HEK293 (cell line): ENCODE results near the gene ZNF329.

ENCODE experiments used
- CTCF ChIA-PET: fragments of 350-600 bp; formaldehyde crosslinking; extraction: SDS; loops from one replicate; lab custom pipeline; 2021; ENCODE audit warnings: antibody characterized with exemption; lab: Yijun Ruan, JAX
- POLR2A ChIA-PET: fragments of 300-600 bp; formaldehyde crosslinking; extraction: SDS; loops from one replicate; lab custom pipeline; 2020; ENCODE audit warnings: antibody characterized with exemption, inconsistent platforms; lab: Yijun Ruan, JAX
- H3K27ac ChIP-seq: fragments of 200-500 bp; sonication (Bioruptor generic); 2 replicates; pipeline ENCODE4 v1.5.1; 2014; ENCODE audit warnings: low read depth, low read length, control low read depth, inconsistent platforms; ENCODE audit errors: extremely low read depth
- H3K36me3 ChIP-seq, 2 experiments: fragments of 200-500 bp in 1 of 2; sonication (Bioruptor generic) in 1 of 2; 1 replicate in 1 of 2; 2 replicates in 1 of 2; pipeline ENCODE4 v1.5.1; 2014 to 2017; ENCODE audit warnings: inconsistent platforms in 2 of 2, low read length in 2 of 2; ENCODE audit not compliant: control insufficient read depth in 2 of 2, insufficient read depth in 1 of 2
- H3K4me1 ChIP-seq: fragments of 200-500 bp; sonication (Bioruptor generic); 2 replicates; pipeline ENCODE4 v1.5.1; 2014; ENCODE audit warnings: mild to moderate bottlenecking, low read length, inconsistent platforms; ENCODE audit not compliant: control insufficient read depth, insufficient read depth
- H3K4me3 ChIP-seq: 2 replicates; pipeline ENCODE4 v1.5.1; 2011; ENCODE audit warnings: low read depth, mild to moderate bottlenecking, control low read depth, low read length, moderate library complexity
- H3K9me3 ChIP-seq: fragments of 200-500 bp; sonication (Bioruptor generic); 2 replicates; pipeline ENCODE4 v1.5.1; 2014; ENCODE audit warnings: low read depth, low read length, inconsistent platforms; ENCODE audit not compliant: control insufficient read depth, insufficient read depth
- BCL11B ChIP-seq: fragments of 450-650 bp; formaldehyde crosslinking; IDR thresholded peaks from 2 replicates; pipeline ENCODE4 v1.5.1; 2016; ENCODE audit warnings: low read depth, missing biosample characterization, missing genetic modification characterization
- GLIS1 ChIP-seq: fragments of 450-650 bp; formaldehyde crosslinking; IDR thresholded peaks from 2 replicates; pipeline ENCODE4 v1.5.1; 2016; ENCODE audit warnings: missing biosample characterization, missing genetic modification characterization
- GLIS2 ChIP-seq: fragments of 450-650 bp; formaldehyde crosslinking; IDR thresholded peaks from 2 replicates; pipeline ENCODE4 v1.5.1; 2016; ENCODE audit warnings: missing biosample characterization, missing genetic modification characterization
- KLF16 ChIP-seq: fragments of 450-650 bp; formaldehyde crosslinking; IDR thresholded peaks from 2 replicates; pipeline ENCODE4 v1.5.1; 2017; ENCODE audit warnings: missing biosample characterization, missing genetic modification characterization
- KLF9 ChIP-seq: fragments of 450-650 bp; formaldehyde crosslinking; IDR thresholded peaks from 2 replicates; pipeline ENCODE4 v1.5.1; 2016; ENCODE audit warnings: missing biosample characterization, missing genetic modification characterization, low read depth
- OVOL3 ChIP-seq: fragments of 450-650 bp; formaldehyde crosslinking; IDR thresholded peaks from 2 replicates; pipeline ENCODE4 v1.5.1; 2016; ENCODE audit warnings: missing biosample characterization, missing genetic modification characterization
- PRDM1 ChIP-seq: fragments of 450-650 bp; formaldehyde crosslinking; IDR thresholded peaks from 2 replicates; pipeline ENCODE4; 2016; ENCODE audit warnings: missing biosample characterization, missing genetic modification characterization
- ZBTB48 ChIP-seq: fragments of 450-650 bp; formaldehyde crosslinking; IDR thresholded peaks from 2 replicates; pipeline ENCODE4 v1.5.1; 2016; ENCODE audit warnings: missing biosample characterization, missing genetic modification characterization
- ZEB2 ChIP-seq: fragments of 450-650 bp; formaldehyde crosslinking; IDR thresholded peaks from 2 replicates; pipeline ENCODE4 v1.5.1; 2016; ENCODE audit warnings: missing biosample characterization, missing genetic modification characterization
- ZFP37 ChIP-seq: fragments of 450-650 bp; formaldehyde crosslinking; IDR thresholded peaks from 2 replicates; pipeline ENCODE4 v1.5.1; 2016; ENCODE audit warnings: missing biosample characterization, missing genetic modification characterization
- ZNF138 ChIP-seq: fragments of 450-650 bp; formaldehyde crosslinking; IDR thresholded peaks from 2 replicates; pipeline ENCODE4 v1.5.1; 2016; ENCODE audit warnings: missing biosample characterization, missing genetic modification characterization, borderline replicate concordance
- ZNF155 ChIP-seq: fragments of 450-650 bp; formaldehyde crosslinking; IDR thresholded peaks from 2 replicates; pipeline ENCODE4 v1.5.1; 2016; ENCODE audit warnings: missing biosample characterization, missing genetic modification characterization
- ZNF221 ChIP-seq: fragments of 450-650 bp; formaldehyde crosslinking; IDR thresholded peaks from 2 replicates; pipeline ENCODE4 v1.5.1; 2017; ENCODE audit warnings: missing biosample characterization, missing genetic modification characterization, borderline replicate concordance
- ZNF404 ChIP-seq: fragments of 450-650 bp; formaldehyde crosslinking; IDR thresholded peaks from 2 replicates; pipeline ENCODE4 v1.5.1; 2017; ENCODE audit warnings: missing biosample characterization, missing genetic modification characterization
- ZNF501 ChIP-seq: fragments of 450-650 bp; formaldehyde crosslinking; IDR thresholded peaks from 2 replicates; pipeline ENCODE4 v1.5.1; 2016; ENCODE audit warnings: missing biosample characterization, missing genetic modification characterization
- ZNF510 ChIP-seq: fragments of 450-650 bp; formaldehyde crosslinking; IDR thresholded peaks from 2 replicates; pipeline ENCODE4 v1.5.1; 2018; ENCODE audit warnings: mild to moderate bottlenecking, missing genetic modification characterization, missing biosample characterization; ENCODE audit not compliant: insufficient replicate concordance
- ZNF571 ChIP-seq: fragments of 450-650 bp; formaldehyde crosslinking; IDR thresholded peaks from 2 replicates; pipeline ENCODE4 v1.5.0; 2017; ENCODE audit warnings: missing biosample characterization, missing genetic modification characterization
- ZNF600 ChIP-seq: fragments of 450-650 bp; formaldehyde crosslinking; IDR thresholded peaks from 2 replicates; pipeline ENCODE4 v1.5.1; 2016; ENCODE audit warnings: missing biosample characterization, missing genetic modification characterization
- ZNF610 ChIP-seq: fragments of 450-650 bp; formaldehyde crosslinking; IDR thresholded peaks from 2 replicates; pipeline ENCODE4 v1.5.1; 2016; ENCODE audit warnings: missing biosample characterization, missing genetic modification characterization, borderline replicate concordance
- ZNF707 ChIP-seq: fragments of 450-650 bp; formaldehyde crosslinking; IDR thresholded peaks from 2 replicates; pipeline ENCODE4 v1.5.1; 2016; ENCODE audit warnings: missing biosample characterization, missing genetic modification characterization
- ZNF76 ChIP-seq: fragments of 450-650 bp; formaldehyde crosslinking; IDR thresholded peaks from 2 replicates; pipeline ENCODE4; 2016; ENCODE audit warnings: low read depth, missing biosample characterization, missing genetic modification characterization, borderline replicate concordance
- ZNF792 ChIP-seq: fragments of 450-650 bp; formaldehyde crosslinking; IDR thresholded peaks from 2 replicates; pipeline ENCODE4 v1.5.1; 2016; ENCODE audit warnings: missing biosample characterization, missing genetic modification characterization
- ZNF830 ChIP-seq: fragments of 450-650 bp; IDR thresholded peaks from 2 replicates; pipeline ENCODE4 v1.5.0; 2018; ENCODE audit warnings: missing biosample characterization, missing genetic modification characterization, low read depth, mild to moderate bottlenecking, moderate library complexity
- ZNF837 ChIP-seq: fragments of 450-650 bp; formaldehyde crosslinking; IDR thresholded peaks from 2 replicates; pipeline ENCODE4 v1.5.1; 2016; ENCODE audit warnings: missing biosample characterization, missing genetic modification characterization
- ZNF843 ChIP-seq: fragments of 450-650 bp; formaldehyde crosslinking; IDR thresholded peaks from 2 replicates; pipeline ENCODE4 v1.5.1; 2016; ENCODE audit warnings: missing biosample characterization, missing genetic modification characterization
- TF ChIP-seq, protein P1 (sequence below): fragments of 450-650 bp; formaldehyde crosslinking; IDR thresholded peaks from 2 replicates; pipeline ENCODE4 v1.5.1; 2016; ENCODE audit warnings: missing biosample characterization, missing genetic modification characterization
- TF ChIP-seq, protein P2 (sequence below): fragments of 450-650 bp; formaldehyde crosslinking; IDR thresholded peaks from 2 replicates; pipeline ENCODE4 v1.5.1; 2016; ENCODE audit warnings: missing biosample characterization, missing genetic modification characterization
- TF ChIP-seq, protein P3 (sequence below): sonication (generic); formaldehyde crosslinking; IDR thresholded peaks from 2 replicates; pipeline ENCODE4 v1.8.1; 2022; ENCODE audit warnings: mild to moderate bottlenecking, moderate library complexity, missing genetic modification reagents
- TF ChIP-seq, protein P4 (sequence below): fragments of 450-650 bp; IDR thresholded peaks from 2 replicates; pipeline ENCODE4 v1.5.1; 2018; ENCODE audit warnings: missing biosample characterization, mild to moderate bottlenecking, missing genetic modification characterization

The ZNF329 gene

DNA sequence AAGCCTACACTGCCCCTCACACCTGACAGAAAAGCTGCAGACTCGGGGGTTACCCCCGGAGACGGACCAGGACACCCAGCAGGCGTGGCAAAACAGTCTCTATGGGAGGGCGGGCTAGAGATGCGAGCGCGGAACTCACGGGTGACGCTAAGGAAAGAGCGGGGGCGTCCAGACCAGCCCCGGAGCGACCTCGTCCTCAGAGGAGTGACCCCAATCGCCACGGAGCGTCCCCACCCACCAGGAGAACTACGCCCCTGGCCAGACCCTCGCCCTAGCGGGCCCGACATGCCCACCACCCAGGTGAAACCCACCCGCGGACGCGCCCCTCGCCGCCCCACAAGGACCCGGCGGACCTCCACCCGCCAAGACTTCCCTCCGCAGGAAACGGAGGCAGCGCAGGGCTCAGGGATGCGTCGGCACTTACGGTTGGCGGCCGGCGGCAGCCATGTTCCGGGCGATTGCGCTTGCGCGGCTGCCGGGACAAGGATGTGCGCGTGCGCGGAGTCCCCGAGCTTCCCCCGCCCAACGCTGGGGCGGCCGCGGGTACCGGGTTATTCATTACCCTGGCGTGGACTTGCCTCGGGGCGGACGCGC, at the start of gene ZNF329:
Gene ZNF329 (minus strand): TSS at position 462 of the 594 bp plus-strand sequence. CDS start 21,286 bp downstream, outside the sequence.
- H3K9me3 ChIP-seq, result no peaks in the 10 kb centered on the region; the same call in 1 of the 2 replicates
- H3K4me3 ChIP-seq, result peak within 1 kb of the TSS; percentile 100
- H3K4me1 ChIP-seq, result no peaks in the 10 kb centered on the region
- ChIA-PET POLR2A (interaction anchor here (0.5 to 1.3 kb wide), 6 partner anchors 33 to 788 kb away, joined by 3 to 7 read pairs (median 3); partner anchors contain the start of gene ZNF544), CTCF (interaction anchor here (0.6 to 1.3 kb wide), 7 partner anchors 10 to 736 kb away, joined by 3 to 5 read pairs (median 3); no protein-coding TSS in a partner anchor)
- H3K27ac ChIP-seq, result peak within 1 kb of the TSS; percentile 57; the same call in 1 of the 2 replicates
- no peaks in the 10 kb centered on the region for H3K36me3 ChIP-seq
- TF ChIP-seq PRDM1 (tag by site-specific recombination), result no peak
- TF ChIP-seq ZNF138 (tag by site-specific recombination), result 0 out of 2 replicates have a peak, but pooled peaks have one; percentile 9
- TF ChIP-seq ZNF610 (tag by site-specific recombination), result no peak
- TF ChIP-seq KLF9 (tag by site-specific recombination), result peak; percentile 72
- no peak for TF ChIP-seq ZNF843
- TF ChIP-seq, protein P1, sequence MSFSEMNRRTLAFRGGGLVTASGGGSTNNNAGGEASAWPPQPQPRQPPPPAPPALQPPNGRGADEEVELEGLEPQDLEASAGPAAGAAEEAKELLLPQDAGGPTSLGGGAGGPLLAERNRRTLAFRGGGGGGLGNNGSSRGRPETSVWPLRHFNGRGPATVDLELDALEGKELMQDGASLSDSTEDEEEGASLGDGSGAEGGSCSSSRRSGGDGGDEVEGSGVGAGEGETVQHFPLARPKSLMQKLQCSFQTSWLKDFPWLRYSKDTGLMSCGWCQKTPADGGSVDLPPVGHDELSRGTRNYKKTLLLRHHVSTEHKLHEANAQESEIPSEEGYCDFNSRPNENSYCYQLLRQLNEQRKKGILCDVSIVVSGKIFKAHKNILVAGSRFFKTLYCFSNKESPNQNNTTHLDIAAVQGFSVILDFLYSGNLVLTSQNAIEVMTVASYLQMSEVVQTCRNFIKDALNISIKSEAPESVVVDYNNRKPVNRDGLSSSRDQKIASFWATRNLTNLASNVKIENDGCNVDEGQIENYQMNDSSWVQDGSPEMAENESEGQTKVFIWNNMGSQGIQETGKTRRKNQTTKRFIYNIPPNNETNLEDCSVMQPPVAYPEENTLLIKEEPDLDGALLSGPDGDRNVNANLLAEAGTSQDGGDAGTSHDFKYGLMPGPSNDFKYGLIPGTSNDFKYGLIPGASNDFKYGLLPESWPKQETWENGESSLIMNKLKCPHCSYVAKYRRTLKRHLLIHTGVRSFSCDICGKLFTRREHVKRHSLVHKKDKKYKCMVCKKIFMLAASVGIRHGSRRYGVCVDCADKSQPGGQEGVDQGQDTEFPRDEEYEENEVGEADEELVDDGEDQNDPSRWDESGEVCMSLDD (tag by site-specific recombination), result peak; percentile 80
- TF ChIP-seq ZFP37 (tag by site-specific recombination), result peak; percentile 79
- TF ChIP-seq ZBTB48 (tag by site-specific recombination), result peak; percentile 36; the same call in 1 of the 2 replicates
- TF ChIP-seq ZNF155 (tag by site-specific recombination), result no peak
- TF ChIP-seq ZNF510, result no peak
- TF ChIP-seq ZNF404 (tag by site-specific recombination), result no peak
- 0 out of 2 replicates have a peak, but pooled peaks have one; percentile 7 for TF ChIP-seq GLIS1
- peak; percentile 47; the same call in 1 of the 2 replicates for TF ChIP-seq ZNF501 (tag by site-specific recombination)
- no peak for TF ChIP-seq OVOL3 (tag by site-specific recombination)
- no peak for TF ChIP-seq ZNF707
- TF ChIP-seq, protein P2, sequence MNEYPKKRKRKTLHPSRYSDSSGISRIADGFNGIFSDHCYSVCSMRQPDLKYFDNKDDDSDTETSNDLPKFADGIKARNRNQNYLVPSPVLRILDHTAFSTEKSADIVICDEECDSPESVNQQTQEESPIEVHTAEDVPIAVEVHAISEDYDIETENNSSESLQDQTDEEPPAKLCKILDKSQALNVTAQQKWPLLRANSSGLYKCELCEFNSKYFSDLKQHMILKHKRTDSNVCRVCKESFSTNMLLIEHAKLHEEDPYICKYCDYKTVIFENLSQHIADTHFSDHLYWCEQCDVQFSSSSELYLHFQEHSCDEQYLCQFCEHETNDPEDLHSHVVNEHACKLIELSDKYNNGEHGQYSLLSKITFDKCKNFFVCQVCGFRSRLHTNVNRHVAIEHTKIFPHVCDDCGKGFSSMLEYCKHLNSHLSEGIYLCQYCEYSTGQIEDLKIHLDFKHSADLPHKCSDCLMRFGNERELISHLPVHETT (tag by site-specific recombination), result no peak
- TF ChIP-seq ZNF792 (tag by site-specific recombination), result no peak
- no peak for TF ChIP-seq ZNF830
- TF ChIP-seq, protein P3, sequence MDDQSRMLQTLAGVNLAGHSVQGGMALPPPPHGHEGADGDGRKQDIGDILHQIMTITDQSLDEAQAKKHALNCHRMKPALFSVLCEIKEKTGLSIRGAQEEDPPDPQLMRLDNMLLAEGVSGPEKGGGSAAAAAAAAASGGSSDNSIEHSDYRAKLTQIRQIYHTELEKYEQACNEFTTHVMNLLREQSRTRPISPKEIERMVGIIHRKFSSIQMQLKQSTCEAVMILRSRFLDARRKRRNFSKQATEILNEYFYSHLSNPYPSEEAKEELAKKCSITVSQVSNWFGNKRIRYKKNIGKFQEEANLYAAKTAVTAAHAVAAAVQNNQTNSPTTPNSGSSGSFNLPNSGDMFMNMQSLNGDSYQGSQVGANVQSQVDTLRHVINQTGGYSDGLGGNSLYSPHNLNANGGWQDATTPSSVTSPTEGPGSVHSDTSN, result no peak; the same call in 1 of the 2 replicates
- TF ChIP-seq ZEB2 (tag by site-specific recombination), result peak; percentile 56; the same call in 1 of the 2 replicates
- TF ChIP-seq ZNF837, result no peak
- TF ChIP-seq KLF16 (tag by site-specific recombination), result 0 out of 2 replicates have a peak, but pooled peaks have one; percentile 18
- peak; percentile 75 for TF ChIP-seq ZNF600 (tag by site-specific recombination)
- peak; percentile 54; the same call in 1 of the 2 replicates for TF ChIP-seq GLIS2 (tag by site-specific recombination)
- no peak for TF ChIP-seq ZNF571 (tag by site-specific recombination)
- TF ChIP-seq BCL11B (tag by site-specific recombination), result peak; percentile 62
- 0 out of 2 replicates have a peak, but pooled peaks have one; percentile 27 for TF ChIP-seq ZNF76
- TF ChIP-seq, protein P4, sequence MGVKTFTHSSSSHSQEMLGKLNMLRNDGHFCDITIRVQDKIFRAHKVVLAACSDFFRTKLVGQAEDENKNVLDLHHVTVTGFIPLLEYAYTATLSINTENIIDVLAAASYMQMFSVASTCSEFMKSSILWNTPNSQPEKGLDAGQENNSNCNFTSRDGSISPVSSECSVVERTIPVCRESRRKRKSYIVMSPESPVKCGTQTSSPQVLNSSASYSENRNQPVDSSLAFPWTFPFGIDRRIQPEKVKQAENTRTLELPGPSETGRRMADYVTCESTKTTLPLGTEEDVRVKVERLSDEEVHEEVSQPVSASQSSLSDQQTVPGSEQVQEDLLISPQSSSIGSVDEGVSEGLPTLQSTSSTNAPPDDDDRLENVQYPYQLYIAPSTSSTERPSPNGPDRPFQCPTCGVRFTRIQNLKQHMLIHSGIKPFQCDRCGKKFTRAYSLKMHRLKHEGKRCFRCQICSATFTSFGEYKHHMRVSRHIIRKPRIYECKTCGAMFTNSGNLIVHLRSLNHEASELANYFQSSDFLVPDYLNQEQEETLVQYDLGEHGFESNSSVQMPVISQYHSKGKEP, result no peak
- no peak for TF ChIP-seq ZNF221 (tag by site-specific recombination)
